ENCODE results near the gene NTRK2. TPM values are rescaled to one million over a fixed set of nuclear protein-coding genes. Genes with fewer than 3 reads are reported as not detected.

Gene NTRK2
- total and polyA plus RNA-seq, 2 donors = 2.7 to 5.0 TPM

GRCh38 chr9:84819491-84819991 lies 150.0 kb downstream of the NTRK2 start:
- Histone ChIP-seq H3K4me3 (ENCODE audit: low read length in 2 of 2) (no peak overlapping the region), H3K4me1 (ENCODE audit: control insufficient read depth in 2 of 2, insufficient read depth in 2 of 2, low read length in 2 of 2) (no peaks in the 10 kb centered on the region), H3K27ac (ENCODE audit: low read depth in 1 of 2, low read length in 1 of 2) (no peak overlapping the region), H3K27me3 (ENCODE audit: control insufficient read depth in 2 of 2, insufficient read depth in 1 of 2, low read length in 1 of 2) (no peaks in the 10 kb centered on the region), H3K9me3 (ENCODE audit: control insufficient read depth in 2 of 2, insufficient read depth in 1 of 2, low read length in 1 of 2) (no peaks in the 10 kb centered on the region), H3K36me3 (ENCODE audit: control insufficient read depth in 2 of 2, insufficient read depth in 2 of 2, low read length in 1 of 2) (no peaks in the 10 kb centered on the region)
- no peak for DNase-seq (ENCODE audit: low read depth in 6 of 9, low spot score in 9 of 9)
- 82% methylated on average over 8 of the region's 8 CpGs for WGBS

DNA sequence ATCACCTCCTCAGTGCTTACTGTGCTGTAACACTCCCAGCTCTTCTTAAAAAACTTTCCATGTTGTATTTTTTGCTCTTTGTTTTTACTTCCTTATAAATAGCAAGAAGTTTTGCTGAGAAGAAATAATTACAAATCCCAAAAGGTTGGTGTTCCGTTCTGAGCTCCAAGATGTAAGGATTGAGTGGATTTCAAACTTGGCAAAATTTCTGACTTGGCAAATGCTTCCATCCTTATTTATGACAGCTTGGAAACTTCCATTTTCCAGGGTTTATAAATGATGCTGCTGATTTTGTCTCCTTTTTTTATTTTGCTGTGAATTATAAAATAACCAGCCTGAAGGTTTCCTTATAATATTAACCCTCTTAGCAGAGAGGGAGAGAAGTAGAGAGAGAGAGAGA lies 151.9 kb downstream of the NTRK2 start:
- 78% methylated on average over 1 of the region's 1 CpG for WGBS
- Histone ChIP-seq H3K9me3 (ENCODE audit: control insufficient read depth in 2 of 2, insufficient read depth in 1 of 2, low read length in 1 of 2) (no peaks in the 10 kb centered on the region), H3K4me3 (ENCODE audit: low read length in 2 of 2) (no peak overlapping the region), H3K36me3 (ENCODE audit: control insufficient read depth in 2 of 2, insufficient read depth in 2 of 2, low read length in 1 of 2) (no peaks in the 10 kb centered on the region), H3K27me3 (ENCODE audit: control insufficient read depth in 2 of 2, insufficient read depth in 1 of 2, low read length in 1 of 2) (no peaks in the 10 kb centered on the region), H3K4me1 (ENCODE audit: control insufficient read depth in 2 of 2, insufficient read depth in 2 of 2, low read length in 2 of 2) (no peaks in the 10 kb centered on the region), H3K27ac (ENCODE audit: low read depth in 1 of 2, low read length in 1 of 2) (no peak overlapping the region)
- DNase-seq (ENCODE audit: low read depth in 6 of 9, low spot score in 9 of 9) = no peak

- Histone ChIP-seq H3K9me3 (ENCODE audit: control insufficient read depth in 2 of 2, insufficient read depth in 1 of 2, low read length in 1 of 2) (no peaks in the 10 kb centered on the region), H3K36me3 (ENCODE audit: control insufficient read depth in 2 of 2, insufficient read depth in 2 of 2, low read length in 1 of 2) (no peaks in the 10 kb centered on the region), H3K4me3 (ENCODE audit: low read length in 2 of 2) (no peak overlapping the region), H3K4me1 (ENCODE audit: control insufficient read depth in 2 of 2, insufficient read depth in 2 of 2, low read length in 2 of 2) (no peaks in the 10 kb centered on the region), H3K27me3 (ENCODE audit: control insufficient read depth in 2 of 2, insufficient read depth in 1 of 2, low read length in 1 of 2) (no peaks in the 10 kb centered on the region), H3K27ac (ENCODE audit: low read depth in 1 of 2, low read length in 1 of 2) (no peak overlapping the region)
- no peak for DNase-seq (ENCODE audit: low read depth in 6 of 9, low spot score in 9 of 9)
- 84% methylated on average over 7 of the region's 7 CpGs for WGBS
Observed at GRCh38 chr9:84822589-84823233, 153.2 kb downstream of the NTRK2 start.

- no peak overlapping the region for H3K4me3 ChIP-seq (ENCODE audit: low read length in 2 of 2)
- WGBS = 69% methylated on average over 8 of the region's 8 CpGs
- no peaks in the 10 kb centered on the region for H3K9me3 ChIP-seq (ENCODE audit: control insufficient read depth in 2 of 2, insufficient read depth in 1 of 2, low read length in 1 of 2)
- H3K36me3 ChIP-seq (ENCODE audit: control insufficient read depth in 2 of 2, insufficient read depth in 2 of 2, low read length in 1 of 2) = no peaks in the 10 kb centered on the region
- no peaks in the 10 kb centered on the region for H3K4me1 ChIP-seq (ENCODE audit: control insufficient read depth in 2 of 2, insufficient read depth in 2 of 2, low read length in 2 of 2)
- DNase-seq (ENCODE audit: low read depth in 6 of 9, low spot score in 9 of 9) = peak in 1 of 9 donors; percentile 10
- H3K27ac ChIP-seq (ENCODE audit: low read depth in 1 of 2, low read length in 1 of 2) = peak overlapping the region in 1 of 2 donors; percentile 10
- no peaks in the 10 kb centered on the region for H3K27me3 ChIP-seq (ENCODE audit: control insufficient read depth in 2 of 2, insufficient read depth in 1 of 2, low read length in 1 of 2)
Observed at GRCh38 chr9:84823421-84824271, 154.1 kb downstream of the NTRK2 start.

DNA sequence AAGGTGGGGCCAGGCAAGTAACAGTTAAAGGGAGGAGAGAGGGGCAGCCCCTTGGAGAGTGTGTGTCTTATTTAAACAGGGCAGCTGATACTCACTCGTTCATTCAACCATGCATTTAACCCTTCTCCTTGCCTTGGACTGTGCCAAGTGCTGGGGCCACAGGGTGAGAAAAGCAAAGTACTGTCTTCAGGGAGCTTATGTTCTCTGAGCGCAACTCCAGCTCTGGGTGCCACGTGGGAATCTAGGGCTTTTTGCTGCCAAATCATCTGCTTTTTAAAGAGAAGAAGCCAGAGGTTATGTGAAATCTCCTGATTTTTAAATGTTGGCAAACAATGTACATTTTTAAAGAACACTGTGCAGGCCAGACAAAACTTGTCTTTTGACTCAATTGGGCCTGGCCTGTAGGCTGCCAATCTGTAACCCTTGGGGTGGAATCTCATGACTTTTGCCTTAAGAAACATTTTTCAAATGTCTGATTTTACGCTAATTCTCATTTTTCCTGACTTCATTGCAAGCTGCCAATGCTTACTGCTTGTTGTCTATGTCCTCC lies 157.8 kb downstream of the NTRK2 start:
- no peak for DNase-seq (ENCODE audit: low read depth in 6 of 9, low spot score in 9 of 9)
- H3K27ac ChIP-seq (ENCODE audit: low read depth in 1 of 2, low read length in 1 of 2) = no peak overlapping the region
- no peak overlapping the region for H3K4me3 ChIP-seq (ENCODE audit: low read length in 2 of 2)
- H3K4me1 ChIP-seq (ENCODE audit: control insufficient read depth in 2 of 2, insufficient read depth in 2 of 2, low read length in 2 of 2) = no peaks in the 10 kb centered on the region
- no peaks in the 10 kb centered on the region for H3K36me3 ChIP-seq (ENCODE audit: control insufficient read depth in 2 of 2, insufficient read depth in 2 of 2, low read length in 1 of 2)
- H3K9me3 ChIP-seq (ENCODE audit: control insufficient read depth in 2 of 2, insufficient read depth in 1 of 2, low read length in 1 of 2) = no peaks in the 10 kb centered on the region
- H3K27me3 ChIP-seq (ENCODE audit: control insufficient read depth in 2 of 2, insufficient read depth in 1 of 2, low read length in 1 of 2) = no peaks in the 10 kb centered on the region
- 88% methylated on average over 4 of the region's 4 CpGs for WGBS

DNA sequence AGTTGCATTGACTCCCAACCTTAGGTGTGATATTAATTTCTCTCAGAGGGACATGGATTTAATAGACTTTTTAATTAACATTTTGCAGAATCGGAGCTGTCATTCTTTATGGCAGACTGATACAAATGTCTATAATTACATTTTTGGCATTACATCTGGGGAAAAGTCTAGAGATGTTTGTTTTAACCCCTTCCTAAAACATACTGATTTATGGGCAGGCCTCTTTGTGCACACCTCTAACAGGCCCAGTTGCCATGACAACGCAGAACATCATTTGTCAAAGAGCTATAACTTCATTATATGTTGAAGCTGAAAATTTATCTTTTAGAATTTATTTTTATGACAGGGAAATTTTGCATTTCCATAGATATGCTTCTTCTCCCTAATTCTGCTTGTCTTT lies 158.5 kb downstream of the NTRK2 start:
- no peaks in the 10 kb centered on the region for H3K27me3 ChIP-seq (ENCODE audit: control insufficient read depth in 2 of 2, insufficient read depth in 1 of 2, low read length in 1 of 2)
- no peak overlapping the region for H3K4me3 ChIP-seq (ENCODE audit: low read length in 2 of 2)
- 95% methylated on average over 2 of the region's 2 CpGs for WGBS
- no peaks in the 10 kb centered on the region for H3K36me3 ChIP-seq (ENCODE audit: control insufficient read depth in 2 of 2, insufficient read depth in 2 of 2, low read length in 1 of 2)
- H3K4me1 ChIP-seq (ENCODE audit: control insufficient read depth in 2 of 2, insufficient read depth in 2 of 2, low read length in 2 of 2) = no peaks in the 10 kb centered on the region
- no peak overlapping the region for H3K27ac ChIP-seq (ENCODE audit: low read depth in 1 of 2, low read length in 1 of 2)
- DNase-seq (ENCODE audit: low read depth in 6 of 9, low spot score in 9 of 9) = no peak
- no peaks in the 10 kb centered on the region for H3K9me3 ChIP-seq (ENCODE audit: control insufficient read depth in 2 of 2, insufficient read depth in 1 of 2, low read length in 1 of 2)

- WGBS = 94% methylated on average over 8 of the region's 8 CpGs
- DNase-seq (ENCODE audit: low read depth in 6 of 9, low spot score in 9 of 9) = no peak
- Histone ChIP-seq H3K36me3 (ENCODE audit: control insufficient read depth in 2 of 2, insufficient read depth in 2 of 2, low read length in 1 of 2) (no peaks in the 10 kb centered on the region), H3K27me3 (ENCODE audit: control insufficient read depth in 2 of 2, insufficient read depth in 1 of 2, low read length in 1 of 2) (no peaks in the 10 kb centered on the region), H3K9me3 (ENCODE audit: control insufficient read depth in 2 of 2, insufficient read depth in 1 of 2, low read length in 1 of 2) (no peaks in the 10 kb centered on the region), H3K4me3 (ENCODE audit: low read length in 2 of 2) (no peak overlapping the region), H3K4me1 (ENCODE audit: control insufficient read depth in 2 of 2, insufficient read depth in 2 of 2, low read length in 2 of 2) (no peaks in the 10 kb centered on the region), H3K27ac (ENCODE audit: low read depth in 1 of 2, low read length in 1 of 2) (no peak overlapping the region)
Observed at GRCh38 chr9:84829471-84829870, 159.9 kb downstream of the NTRK2 start.

- Histone ChIP-seq H3K27me3 (ENCODE audit: control insufficient read depth in 2 of 2, insufficient read depth in 1 of 2, low read length in 1 of 2) (no peaks in the 10 kb centered on the region), H3K9me3 (ENCODE audit: control insufficient read depth in 2 of 2, insufficient read depth in 1 of 2, low read length in 1 of 2) (no peaks in the 10 kb centered on the region), H3K4me3 (ENCODE audit: low read length in 2 of 2) (no peak overlapping the region), H3K36me3 (ENCODE audit: control insufficient read depth in 2 of 2, insufficient read depth in 2 of 2, low read length in 1 of 2) (no peaks in the 10 kb centered on the region), H3K4me1 (ENCODE audit: control insufficient read depth in 2 of 2, insufficient read depth in 2 of 2, low read length in 2 of 2) (no peaks in the 10 kb centered on the region), H3K27ac (ENCODE audit: low read depth in 1 of 2, low read length in 1 of 2) (no peak overlapping the region)
- no peak for DNase-seq (ENCODE audit: low read depth in 6 of 9, low spot score in 9 of 9)
- 88% methylated on average over 6 of the region's 6 CpGs for WGBS
Observed at GRCh38 chr9:84829997-84830696, 160.6 kb downstream of the NTRK2 start.

DNA sequence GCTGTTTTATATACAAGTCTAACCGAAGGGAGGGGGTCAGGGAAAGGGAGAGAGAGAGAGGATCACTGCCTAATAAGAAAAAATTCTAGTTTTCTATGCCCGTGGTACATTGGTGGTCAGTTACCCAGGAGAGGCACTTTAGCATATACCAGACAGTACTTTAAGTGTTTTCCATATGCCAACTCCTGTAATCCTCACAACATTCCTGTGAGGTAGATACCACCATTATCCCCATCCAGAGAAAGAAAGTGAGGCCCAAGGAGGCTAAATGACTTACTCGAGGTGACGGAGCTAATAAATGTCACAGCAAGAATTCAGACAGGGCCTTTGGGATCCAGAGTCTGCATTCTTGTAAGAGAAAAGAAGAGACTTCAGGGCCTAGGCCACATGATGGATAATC lies 161.8 kb downstream of the NTRK2 start:
- 85% methylated on average over 4 of the region's 4 CpGs for WGBS
- no peak overlapping the region for H3K4me3 ChIP-seq (ENCODE audit: low read length in 2 of 2)

More for the DNA sequence above, 161.8 kb downstream of the NTRK2 start:
- no peaks in the 10 kb centered on the region for H3K4me1 ChIP-seq (ENCODE audit: control insufficient read depth in 2 of 2, insufficient read depth in 2 of 2, low read length in 2 of 2)
- H3K27me3 ChIP-seq (ENCODE audit: control insufficient read depth in 2 of 2, insufficient read depth in 1 of 2, low read length in 1 of 2) = no peaks in the 10 kb centered on the region
- DNase-seq (ENCODE audit: low read depth in 6 of 9, low spot score in 9 of 9) = no peak
- H3K36me3 ChIP-seq (ENCODE audit: control insufficient read depth in 2 of 2, insufficient read depth in 2 of 2, low read length in 1 of 2) = no peaks in the 10 kb centered on the region
- H3K27ac ChIP-seq (ENCODE audit: low read depth in 1 of 2, low read length in 1 of 2) = no peak overlapping the region
- H3K9me3 ChIP-seq (ENCODE audit: control insufficient read depth in 2 of 2, insufficient read depth in 1 of 2, low read length in 1 of 2) = no peaks in the 10 kb centered on the region
